ENCODE measurements around the gene CDH8.

The CDH8 gene, protein sequence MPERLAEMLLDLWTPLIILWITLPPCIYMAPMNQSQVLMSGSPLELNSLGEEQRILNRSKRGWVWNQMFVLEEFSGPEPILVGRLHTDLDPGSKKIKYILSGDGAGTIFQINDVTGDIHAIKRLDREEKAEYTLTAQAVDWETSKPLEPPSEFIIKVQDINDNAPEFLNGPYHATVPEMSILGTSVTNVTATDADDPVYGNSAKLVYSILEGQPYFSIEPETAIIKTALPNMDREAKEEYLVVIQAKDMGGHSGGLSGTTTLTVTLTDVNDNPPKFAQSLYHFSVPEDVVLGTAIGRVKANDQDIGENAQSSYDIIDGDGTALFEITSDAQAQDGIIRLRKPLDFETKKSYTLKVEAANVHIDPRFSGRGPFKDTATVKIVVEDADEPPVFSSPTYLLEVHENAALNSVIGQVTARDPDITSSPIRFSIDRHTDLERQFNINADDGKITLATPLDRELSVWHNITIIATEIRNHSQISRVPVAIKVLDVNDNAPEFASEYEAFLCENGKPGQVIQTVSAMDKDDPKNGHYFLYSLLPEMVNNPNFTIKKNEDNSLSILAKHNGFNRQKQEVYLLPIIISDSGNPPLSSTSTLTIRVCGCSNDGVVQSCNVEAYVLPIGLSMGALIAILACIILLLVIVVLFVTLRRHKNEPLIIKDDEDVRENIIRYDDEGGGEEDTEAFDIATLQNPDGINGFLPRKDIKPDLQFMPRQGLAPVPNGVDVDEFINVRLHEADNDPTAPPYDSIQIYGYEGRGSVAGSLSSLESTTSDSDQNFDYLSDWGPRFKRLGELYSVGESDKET

DNA sequence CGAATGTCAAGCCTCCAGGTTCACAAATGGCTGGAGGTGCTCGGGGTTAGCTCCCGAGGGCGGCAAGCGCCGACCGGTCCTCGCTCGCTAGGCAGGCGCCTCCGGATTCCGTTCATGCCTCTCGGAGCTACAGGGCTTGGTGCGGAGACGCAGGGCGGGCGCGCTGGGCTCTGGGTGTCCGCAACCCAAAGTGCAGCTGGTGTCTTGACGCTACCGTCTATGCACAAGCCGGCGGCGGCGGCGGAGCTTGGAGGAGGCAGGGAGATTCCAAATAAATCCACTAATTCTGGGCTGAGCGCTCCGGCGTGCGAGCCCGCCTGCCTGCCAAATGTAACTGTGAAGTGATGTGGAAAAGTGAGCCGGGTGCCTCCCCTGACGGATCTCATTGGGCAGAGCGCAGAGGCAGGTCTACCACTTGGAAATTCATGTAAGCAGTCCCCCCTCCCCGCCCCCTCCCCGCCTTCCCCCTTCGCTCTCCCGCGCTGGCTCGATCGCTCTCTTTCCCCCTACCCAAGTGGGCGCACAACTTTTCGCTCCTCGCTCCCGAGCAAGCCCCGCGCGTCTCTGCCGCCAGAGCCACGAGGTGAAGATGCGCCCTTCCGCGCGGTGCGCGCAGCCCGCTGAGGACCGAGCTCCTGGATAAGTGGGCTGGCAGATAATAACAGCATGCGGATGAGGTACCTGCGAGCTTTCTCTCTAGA, at the start of gene CDH8:
CDH8 (minus strand) TSS at position 338 of the 701 bp plus-strand sequence. CDS start 15,035 bp downstream, outside the sequence.
- no peak for FAIRE-seq

DNA sequence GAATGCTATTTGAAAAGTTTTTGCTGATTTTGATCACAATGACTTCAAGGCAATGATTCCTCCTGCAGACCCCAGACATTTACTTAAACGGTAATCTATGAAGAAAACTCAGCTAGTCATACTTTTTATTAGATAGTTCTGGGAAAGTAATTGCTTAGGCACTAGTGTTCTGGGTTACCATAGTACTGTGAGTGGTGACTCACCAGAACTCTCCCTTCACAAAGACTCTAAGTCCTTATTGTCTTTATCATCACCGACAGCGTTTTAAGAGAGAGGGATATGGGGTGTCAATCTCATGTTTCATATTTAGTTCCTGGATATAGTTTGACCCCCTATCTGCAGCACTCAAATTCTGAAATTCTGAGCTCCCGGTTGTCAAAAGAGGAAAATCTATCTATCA, 43.0 kb upstream of the CDH8 start:
- FAIRE-seq: no peak

DNA sequence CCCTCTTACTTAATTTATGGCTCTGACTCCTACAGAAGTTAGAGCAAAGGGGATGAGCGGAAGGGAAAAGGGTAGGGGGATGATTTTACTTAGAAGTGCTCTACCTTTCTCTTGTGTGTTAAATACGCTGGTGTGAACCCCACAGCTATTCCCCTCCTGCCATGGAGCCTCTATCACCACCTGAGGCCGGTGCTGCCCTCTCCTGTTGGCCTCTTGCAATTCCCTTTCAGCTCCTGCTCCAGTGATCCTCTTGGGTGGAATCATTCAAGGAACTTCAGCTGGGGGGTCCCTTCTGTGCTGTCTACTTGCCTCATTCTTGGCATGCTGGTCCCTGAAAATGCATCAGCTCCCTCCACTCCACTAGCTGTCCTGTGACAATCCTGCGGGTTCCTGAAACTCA, 41.8 kb upstream of the CDH8 start:
- FAIRE-seq: no peak

DNA sequence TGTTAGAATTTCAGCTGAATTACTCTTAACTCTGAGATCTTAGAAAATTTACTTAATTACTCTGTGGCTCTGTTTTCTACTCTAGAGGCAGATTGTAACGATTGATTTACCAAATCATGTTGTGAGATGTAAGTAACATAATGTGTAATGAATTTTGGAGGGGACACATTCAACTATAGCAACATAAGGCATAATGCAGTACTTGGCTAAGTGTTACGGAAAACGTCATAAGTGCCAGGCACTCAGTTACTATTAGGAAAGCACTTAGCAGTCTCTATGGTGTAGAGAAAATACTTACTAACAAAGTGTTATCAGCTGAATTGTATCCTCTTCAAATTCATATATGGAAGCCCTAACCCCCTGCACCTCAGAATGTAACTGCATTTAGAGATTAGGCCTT, 40.6 kb upstream of the CDH8 start:
- no peak for FAIRE-seq

DNA sequence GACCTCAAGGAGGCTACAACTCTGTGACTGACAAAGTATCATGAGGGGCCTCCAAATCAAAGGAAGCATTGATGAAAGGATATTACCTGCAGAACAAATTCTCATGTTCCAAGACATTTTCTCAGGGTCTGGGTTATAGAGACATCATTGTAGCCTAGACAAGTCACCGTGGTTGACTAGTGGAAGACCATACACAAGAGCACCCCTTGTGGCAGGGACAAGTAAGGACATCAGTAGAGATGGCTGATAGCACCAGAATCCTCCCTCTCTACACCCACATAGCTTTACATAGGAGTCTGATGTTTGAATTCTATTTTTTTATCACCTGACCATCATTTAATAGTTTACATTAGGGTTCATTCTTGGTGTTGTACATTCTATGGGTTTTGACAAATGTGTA, 32.5 kb upstream of the CDH8 start:
- FAIRE-seq: no peak

DNA sequence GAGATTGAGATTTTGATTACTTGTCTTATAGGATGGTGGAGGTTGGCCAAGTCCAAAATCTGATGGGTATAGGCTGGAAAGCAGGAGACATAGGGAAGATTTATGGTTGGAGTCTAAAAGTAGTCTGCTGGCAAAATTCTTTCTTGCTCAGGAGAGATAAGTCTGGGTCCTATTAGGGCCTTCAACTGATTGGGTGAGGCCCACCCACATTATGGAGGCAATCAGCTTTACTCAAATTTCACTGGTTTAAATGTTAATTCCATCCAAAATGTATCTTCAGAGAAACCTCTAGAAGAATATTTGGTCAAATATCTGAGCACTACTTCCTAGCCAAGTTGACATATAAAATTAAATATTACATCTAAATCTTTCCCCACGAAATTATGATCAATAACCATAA, 31.7 kb upstream of the CDH8 start:
- FAIRE-seq: no peak

DNA sequence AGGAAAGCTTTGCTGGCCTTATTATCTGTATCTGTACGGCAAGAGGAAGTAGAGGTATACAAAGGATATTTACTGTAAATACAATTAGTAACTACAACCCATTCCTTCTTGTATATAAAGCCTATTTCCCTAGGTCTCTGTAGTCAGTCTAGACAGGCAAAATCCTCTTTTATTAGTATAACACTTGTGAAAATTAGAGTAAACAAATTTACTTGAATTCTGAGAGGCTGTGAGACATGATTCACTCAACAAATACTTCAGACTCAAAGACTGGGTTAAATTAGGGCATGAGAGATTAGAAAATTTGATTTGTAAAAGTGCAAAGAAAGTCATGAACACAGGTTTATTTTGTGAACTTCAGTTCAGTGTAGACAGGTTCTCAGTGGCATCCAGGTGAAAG, 30.9 kb upstream of the CDH8 start:
- FAIRE-seq: no peak

DNA sequence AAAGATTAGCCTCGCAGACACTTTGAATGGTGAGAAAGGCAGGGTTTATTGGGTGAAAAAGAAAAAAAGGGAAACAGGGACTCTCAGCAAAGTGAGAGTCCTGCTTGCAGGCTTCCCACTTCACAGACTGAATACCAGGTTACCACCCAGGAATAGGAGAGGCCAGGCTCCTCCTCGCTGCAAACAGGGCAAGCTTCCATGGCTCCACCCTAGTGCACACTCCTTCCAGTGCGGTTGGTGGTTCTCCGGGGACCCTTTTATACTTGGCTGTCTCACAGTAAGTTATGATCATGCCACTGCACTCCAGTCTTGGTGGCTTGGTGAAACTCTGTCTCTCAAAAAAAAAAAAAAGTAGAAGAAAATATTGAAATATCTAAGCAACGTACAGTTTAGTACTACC, 30.5 kb upstream of the CDH8 start:
- FAIRE-seq: no peak

DNA sequence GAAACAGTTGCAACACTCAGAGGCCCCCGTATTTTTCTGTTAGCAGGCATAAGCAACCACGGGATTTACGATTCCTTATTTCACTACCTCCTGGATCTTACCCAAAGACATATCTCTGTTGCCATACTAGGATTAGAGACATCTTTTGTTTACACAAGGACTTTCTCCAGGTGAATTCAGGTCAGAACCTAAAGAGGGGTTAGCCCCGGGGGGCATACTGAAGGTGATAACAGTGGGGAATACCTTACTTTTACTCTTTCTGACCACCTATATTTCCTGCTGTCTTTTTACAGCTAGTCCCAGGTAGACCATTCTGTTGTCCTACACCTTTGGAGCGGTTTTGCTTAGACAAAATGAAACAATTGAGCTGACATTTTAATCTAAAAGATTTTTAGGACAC, 27.9 kb upstream of the CDH8 start:
- FAIRE-seq: no peak

DNA sequence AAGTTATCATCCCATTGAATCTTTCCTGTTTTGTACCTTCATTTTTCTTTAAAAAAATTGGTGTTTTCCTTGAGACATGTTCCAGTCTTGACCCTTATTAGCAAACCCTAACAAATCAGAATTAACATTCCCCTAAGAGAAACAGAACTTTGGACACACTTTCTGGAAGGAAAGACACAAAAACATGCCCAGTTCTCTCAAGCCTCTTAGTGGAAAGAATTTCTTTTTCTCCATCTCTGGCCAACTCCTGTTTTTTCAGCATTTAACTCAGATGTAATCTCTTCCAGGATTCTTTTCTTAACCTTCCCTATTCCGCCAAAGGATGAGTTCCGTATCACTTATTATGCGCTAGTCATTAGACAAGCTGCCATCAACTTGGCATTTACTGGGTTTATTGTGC, 23.9 kb upstream of the CDH8 start:
- no peak for FAIRE-seq

DNA sequence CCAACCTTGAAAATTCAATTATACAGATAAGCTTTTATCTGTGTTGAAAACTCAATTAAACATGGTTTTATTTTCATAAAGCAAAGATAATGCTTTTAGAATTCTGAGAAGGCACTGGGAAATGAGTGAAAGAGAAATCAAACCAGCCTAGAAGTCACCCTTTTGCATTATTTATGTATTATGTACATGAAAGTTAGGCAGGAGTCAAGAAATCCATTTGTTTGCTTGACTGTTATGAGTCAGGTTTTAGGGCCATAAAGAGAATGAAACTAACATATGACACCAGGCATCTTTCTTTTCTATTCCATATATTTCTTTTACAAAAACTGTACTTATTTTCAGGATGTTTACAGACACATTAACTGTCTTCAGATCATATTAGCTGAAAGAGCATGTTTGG, 23.3 kb upstream of the CDH8 start:
- no peak for FAIRE-seq

DNA sequence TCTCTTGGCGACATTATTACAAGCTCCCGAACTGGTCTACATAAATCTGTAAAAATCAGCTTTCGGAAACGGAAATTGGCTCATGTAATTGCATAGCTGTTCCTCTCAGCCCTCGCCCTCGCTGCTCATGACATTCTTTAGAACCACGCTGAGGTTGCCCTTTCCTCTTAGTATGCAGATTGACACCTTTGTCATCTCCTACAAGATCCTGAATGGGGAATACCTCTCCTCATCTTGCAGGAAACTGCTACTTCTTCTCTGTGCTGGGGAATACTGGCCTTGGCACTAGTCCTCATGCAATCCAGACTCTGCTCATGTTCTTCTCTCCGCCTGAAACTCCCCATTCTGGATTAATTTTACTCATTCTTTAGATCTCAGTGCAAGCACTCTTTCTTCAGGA, 22.2 kb upstream of the CDH8 start:
- no peak for FAIRE-seq

DNA sequence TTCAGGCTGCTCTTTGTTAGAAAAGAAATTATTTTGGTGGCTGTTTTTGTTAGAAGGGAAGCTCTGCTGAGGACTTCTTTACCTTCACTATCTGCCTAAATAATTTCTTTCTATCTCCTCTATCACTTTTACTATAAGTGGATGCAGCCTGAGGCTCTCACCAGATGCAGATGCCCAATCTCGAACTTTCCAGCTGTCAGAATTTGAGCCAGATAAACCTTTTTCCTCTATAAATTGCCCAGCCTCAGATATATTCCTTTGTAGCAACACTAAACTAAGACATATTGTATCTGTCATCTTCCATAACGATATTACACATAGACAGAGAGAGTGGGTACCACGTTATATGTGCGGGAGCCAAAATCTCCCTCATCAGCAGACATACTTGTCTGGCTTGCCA, 15.7 kb upstream of the CDH8 start:
- no peak for FAIRE-seq

DNA sequence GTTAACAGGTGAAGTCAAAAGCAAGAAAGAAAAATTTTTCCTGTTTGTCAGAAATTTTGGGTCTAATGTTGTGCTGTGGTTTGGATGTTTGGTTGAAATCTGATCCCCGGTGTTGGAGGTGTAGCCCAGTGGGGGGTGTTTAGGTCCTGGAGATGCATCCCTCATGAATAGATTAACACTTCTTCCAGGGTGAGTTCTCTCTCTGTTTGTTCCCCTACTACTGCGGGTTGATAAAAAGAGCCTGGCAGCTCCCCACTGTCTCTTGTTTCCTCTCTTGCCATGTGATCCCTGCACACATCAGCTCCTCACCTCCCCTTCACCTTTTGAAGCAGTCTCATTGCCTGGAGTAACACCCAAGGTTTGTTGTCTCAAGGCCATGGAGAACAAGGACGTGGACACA, 14.6 kb upstream of the CDH8 start:
- no peak for FAIRE-seq

DNA sequence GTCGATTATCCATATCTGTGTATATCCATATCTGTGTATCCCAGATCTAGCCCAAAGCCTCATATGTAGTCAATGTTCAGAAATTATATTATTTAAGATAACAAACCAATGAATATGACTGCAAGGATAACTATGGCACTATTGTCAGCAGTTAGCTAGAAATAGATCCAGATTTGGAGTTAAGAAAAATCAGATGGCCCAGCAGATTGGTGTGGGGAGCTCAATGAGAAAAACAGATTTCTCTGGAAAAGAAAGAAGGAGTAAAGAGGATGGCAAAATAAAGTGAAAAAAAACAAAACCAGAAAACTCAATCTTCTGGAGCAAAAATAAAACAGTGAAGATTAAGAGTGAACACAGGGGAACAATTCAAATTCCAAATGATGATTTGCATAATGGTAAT, 10.6 kb upstream of the CDH8 start:
- FAIRE-seq: no peak

DNA sequence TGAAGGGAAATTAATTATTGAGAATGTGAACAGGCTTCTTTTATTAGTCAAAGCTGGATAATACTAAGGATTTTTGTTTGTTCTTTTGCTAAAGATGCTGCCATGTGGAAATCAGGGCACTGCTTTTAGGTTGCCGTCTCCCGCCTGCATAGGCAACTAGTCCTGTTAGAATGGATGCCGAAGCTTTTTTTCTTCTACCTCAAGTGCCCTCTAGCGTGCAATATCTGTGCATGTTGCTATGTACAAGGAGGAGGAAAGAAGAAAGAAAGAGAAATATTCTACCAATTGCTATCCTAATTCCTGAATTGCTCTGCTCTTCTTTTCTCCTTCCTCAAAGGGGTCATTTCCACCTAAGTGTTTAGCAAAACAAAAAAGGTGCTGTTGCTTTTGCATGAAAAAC, 5.2 kb upstream of the CDH8 start:
- FAIRE-seq: no peak

DNA sequence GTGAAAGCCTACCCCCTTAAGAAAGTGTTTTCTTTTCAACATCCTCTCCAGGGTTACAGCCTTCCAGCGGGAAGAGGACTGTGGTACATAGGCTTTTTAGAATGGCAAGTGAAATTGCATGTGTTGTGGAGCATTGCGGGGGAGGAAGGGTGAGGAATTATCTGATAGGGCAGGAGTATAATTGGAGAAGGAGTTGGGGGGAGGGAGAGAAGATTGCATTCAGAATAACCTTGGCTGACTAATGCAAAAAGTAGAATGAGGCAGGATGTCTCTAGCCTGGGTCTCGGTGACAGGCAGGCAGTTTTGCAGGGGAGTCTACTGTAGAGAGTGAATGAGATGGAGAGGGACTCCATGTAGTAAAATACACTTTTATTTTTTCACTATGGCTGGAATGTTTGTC, 2.4 kb upstream of the CDH8 start:
- no peak for FAIRE-seq

DNA sequence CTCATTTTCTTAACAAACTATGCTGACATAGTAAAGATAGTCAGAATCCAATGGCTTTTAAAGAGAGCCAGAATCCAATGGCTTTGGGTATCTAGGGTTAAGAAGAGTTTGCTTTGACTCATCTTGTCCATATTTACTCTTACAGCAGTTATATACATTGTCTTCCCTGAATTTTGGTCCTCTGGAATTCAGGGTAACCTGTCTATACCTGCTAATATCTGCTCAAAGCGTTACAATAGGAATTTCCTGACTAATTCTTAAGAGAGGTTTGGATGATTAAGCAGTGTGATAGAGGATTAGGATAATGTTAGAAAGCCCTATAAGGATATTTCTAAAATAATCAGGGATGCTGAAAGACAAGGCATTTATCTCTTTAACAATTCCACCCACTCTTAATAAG, 2.0 kb upstream of the CDH8 start:
- FAIRE-seq: no peak

DNA sequence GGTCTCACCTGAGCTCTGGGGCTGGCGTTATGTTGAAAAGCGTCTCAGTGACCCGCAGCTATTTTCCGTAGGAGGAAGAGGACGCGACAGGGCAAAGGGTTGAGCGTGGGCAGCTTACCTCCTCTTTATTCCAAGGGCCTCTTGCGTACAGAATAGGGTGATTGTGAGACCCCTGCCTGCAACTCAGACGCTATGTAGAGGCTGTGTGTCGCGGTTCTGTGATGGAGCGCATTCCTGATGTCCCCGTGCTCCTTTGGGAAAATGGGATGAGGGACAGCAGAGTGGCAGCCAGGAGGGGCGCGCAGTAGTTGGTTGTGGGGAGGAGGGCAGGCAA, 531 bp upstream of the CDH8 start:
- no peak for FAIRE-seq

DNA sequence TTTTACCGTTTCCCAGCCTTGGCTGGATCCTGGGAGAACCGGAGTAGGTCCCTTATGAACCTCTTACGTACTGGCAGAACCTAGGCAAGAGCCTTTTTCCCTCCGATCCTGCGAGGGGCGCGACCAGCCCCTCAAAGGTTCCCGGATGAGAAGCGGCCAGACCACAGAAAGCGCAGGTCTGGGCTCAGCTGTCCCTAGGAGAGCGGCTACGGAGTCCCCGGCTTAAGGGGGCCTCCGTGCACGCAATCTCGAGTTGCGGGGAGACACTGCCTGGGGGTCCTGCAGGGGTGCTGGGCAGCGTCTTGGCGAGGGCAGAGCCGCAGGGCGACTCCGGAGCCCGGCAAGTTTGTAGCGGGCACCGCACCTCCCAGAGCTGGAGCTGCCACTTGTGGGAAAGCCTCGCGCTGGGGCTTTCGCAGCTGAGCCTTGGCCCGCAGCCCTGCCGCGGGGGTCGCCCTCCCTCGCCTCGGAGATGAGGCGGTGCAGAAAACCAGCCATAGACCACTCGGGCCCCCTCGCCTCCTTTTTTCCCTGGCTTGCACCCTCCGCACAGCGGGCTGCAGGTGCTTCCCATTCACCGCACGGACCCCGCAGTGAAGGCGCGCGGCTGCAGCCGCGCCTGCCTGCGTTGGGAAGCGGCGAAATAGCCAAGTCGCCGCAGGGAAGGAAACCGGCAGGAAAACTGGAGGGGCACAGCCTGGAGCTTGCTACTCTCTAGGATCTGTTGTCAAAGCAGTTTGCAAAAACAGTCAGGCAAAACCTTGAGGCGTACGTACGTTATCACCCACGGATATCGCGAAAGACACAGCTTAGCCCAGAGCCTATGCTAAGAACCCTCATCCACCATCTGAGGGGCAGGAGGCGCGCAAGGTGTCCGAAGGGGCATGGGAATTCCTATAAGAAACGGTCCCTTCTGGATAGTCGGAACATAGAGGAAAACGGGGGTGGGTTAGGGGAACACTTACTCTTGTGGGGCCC, 834 bp downstream of the CDH8 start:
- no peak for FAIRE-seq

DNA sequence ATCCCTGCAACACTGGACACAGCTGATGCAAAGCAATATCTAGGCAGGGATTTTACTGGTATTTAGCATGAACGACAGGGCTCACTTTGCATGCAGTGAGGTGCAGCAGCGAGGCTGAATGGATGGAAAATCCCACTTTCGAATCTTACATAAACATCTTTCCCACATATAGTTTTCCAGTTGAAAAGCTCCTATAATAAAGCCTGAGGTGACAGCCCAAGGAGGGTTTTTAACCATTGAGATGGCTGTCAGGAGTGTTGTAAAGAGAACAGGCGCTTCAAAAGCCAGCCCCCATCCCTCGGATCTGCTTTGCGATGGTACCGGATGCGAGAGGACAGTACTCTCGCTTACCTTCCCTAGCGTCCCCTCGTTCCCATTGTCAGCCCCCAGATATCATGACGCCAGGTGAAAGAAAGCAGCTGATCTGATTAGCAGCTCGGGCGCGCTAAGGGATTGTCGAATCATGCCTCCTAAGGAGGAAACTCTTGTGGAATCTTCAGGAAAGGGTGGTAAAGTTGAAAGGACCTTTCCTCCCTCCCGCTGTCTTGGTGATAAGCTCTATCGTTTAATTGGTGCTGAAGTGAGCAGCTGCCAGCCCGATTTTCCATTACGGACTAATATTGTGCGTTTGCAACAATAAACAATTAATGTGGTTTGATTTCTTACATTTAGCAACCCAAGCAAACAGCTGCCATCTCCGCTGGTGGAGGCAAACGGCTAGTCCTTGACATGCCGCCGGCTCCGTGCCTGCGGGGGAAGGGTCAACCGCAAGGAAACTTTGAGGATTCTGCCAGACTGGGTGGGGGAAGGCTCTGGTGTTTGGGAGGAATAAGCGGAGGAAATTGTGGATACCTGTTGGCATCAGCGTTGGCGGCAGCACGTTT, 1.8 kb downstream of the CDH8 start:
- FAIRE-seq: no peak

DNA sequence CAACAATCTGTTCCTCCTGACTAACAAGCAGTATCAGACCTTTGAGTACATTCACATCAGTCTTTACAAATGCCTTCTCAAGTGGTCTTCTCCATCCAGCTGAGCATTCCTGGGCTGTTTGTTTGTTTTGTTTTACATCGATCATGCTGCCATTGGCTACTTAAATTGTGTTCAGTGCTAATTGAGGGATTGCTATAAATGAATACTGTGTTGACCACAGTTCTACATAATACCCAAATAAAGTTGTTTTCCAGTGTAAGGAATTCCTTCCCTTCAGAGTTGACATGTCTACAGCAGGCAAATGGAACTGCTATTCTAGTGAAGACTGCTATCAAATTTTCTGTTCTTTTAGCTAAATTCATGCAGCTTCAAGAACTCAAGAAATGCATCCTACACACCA, 3.2 kb downstream of the CDH8 start:
- no peak for FAIRE-seq
